GM23338 (cell line): Measurements from ENCODE around the gene SPDYE1.

Source experiments
- CREB1 ChIP-seq: fragments of 250-450 bp; sonication (Bioruptor Pico); IDR thresholded peaks from 2 replicates; pipeline ENCODE4 v1.5.0; 2020; ENCODE audit warnings: low read depth, mild to moderate bottlenecking, moderate library complexity
- CTCF ChIP-seq, 2 experiments: fragments of 200-600 bp in 1 of 2; sonication (generic) in 1 of 2; conservative IDR thresholded peaks; 2 replicates each; pipeline versions ENCODE4 v1.5.1 to v1.6.1; 2016 to 2017; ENCODE audit warnings: antibody characterized with exemption in 2 of 2, low read depth in 2 of 2, mild to moderate bottlenecking in 2 of 2, moderate library complexity in 1 of 2
- EZH2 ChIP-seq: fragments of 200-600 bp; sonication (generic); IDR thresholded peaks from one replicate; pipeline ENCODE4 v1.8.0; 2017; ENCODE audit warnings: antibody characterized with exemption, mild to moderate bottlenecking, low read depth; ENCODE audit not compliant: unreplicated experiment
- EZH2phosphoT487 ChIP-seq: fragments of 200-600 bp; sonication (generic); IDR thresholded peaks from one replicate; pipeline ENCODE4 v1.8.1; 2018; ENCODE audit warnings: antibody characterized with exemption; ENCODE audit not compliant: unreplicated experiment
- JUNB ChIP-seq: IDR thresholded peaks from one replicate; pipeline ENCODE4 v1.6.1; 2016; ENCODE audit warnings: antibody characterized with exemption; ENCODE audit not compliant: unreplicated experiment
- POLR2AphosphoS5 ChIP-seq: IDR thresholded peaks from 2 replicates; pipeline ENCODE4 v1.6.1; 2016; ENCODE audit warnings: antibody characterized with exemption, low read depth
- REST ChIP-seq: IDR thresholded peaks from one replicate; pipeline ENCODE4 v1.6.1; 2018; ENCODE audit warnings: antibody characterized with exemption; ENCODE audit not compliant: unreplicated experiment
- ZNF331 ChIP-seq: fragments of 250-450 bp; sonication (Bioruptor Pico); IDR thresholded peaks from 2 replicates; pipeline ENCODE4 v1.5.0; 2020; ENCODE audit warnings: low read depth, mild to moderate bottlenecking, moderate library complexity

GRCh38 chr7:44045226-44046014, 47.7 kb downstream of the SPDYE1 start:
- TF ChIP-seq CTCF (conservative IDR thresholded peaks at IDR 0.05; ENCODE audit: low read depth in 2 of 2) (no peak), EZH2phosphoT487 (no peak), JUNB (no peak), POLR2AphosphoS5 (no peak), CREB1 (CRISPR knock-in tag) (no peak), REST (no peak), EZH2 (no peak), ZNF331 (CRISPR knock-in tag) (no peak)
